NCI-H2029 (cell line): Measurements from ENCODE around the gene DDX43.
"Not testable (repeated sequence)": the region's sequence is repeated elsewhere in the genome, so short reads cannot be mapped to it uniquely, and the experiment has no call there.

Experiments
- DNase-seq: peaks from one replicate; lab custom pipeline; 2025; lab: John Stamatoyannopoulos, UW

The DDX43 gene

DNA sequence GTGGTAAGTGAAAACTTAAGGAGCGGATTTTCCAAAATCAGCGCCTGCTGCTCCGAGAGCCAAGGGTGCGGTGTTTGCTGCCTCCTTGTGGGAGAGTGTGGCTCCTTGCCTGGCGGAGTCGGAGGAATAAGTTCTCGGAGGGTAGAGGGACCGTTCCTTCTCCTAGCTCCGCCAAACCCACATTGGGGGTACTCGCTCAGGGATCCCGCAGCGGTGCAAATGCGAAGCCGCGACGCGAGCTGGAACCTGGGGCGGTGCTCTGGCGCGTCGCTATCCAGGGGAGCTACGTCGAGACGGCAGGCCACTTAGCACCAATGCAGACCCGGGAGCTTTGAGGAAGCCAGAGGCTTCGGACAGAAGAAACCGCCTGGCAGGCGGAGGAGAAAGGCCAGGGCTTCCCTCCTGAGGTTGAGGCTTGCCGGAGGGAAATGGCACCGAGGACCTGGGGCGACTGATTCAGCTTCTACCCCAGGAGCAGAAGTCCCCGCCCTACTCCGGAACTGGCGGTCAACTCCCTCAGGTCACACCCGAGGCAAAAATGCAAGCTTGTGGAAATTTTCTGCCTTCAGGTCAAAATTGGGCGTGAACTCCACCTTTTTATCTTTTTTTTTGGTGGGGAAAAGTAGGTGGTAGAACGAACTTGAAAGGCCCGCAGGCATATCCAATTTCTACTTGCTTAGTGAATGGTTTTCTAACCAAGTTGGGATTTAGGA is 5.7 kb upstream of the DDX43 start:
- DNase-seq = no peak

DNA sequence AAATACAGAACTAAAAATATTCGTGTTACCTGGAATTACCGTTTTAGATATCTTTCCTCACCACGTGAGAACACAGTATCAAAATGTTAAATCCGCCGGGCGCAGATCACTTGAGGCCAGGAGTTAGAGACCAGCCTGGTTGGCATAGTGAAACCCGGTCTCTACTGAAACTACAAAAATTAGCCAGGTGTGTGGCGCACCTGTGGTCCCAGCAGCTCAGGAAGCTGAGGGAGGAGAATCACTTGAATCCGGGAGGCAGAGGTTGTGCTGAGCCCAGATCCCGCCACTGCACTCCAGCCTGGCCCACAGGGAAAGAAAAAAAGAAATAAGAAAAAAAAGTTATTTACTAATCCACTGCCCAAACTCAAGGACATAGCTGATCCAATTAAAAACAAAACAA is 4.8 kb upstream of the DDX43 start:
- DNase-seq = no peak

GRCh38 chr6:73391675-73392074 is 3.0 kb upstream of the DDX43 start:
- no peak for DNase-seq

DNA sequence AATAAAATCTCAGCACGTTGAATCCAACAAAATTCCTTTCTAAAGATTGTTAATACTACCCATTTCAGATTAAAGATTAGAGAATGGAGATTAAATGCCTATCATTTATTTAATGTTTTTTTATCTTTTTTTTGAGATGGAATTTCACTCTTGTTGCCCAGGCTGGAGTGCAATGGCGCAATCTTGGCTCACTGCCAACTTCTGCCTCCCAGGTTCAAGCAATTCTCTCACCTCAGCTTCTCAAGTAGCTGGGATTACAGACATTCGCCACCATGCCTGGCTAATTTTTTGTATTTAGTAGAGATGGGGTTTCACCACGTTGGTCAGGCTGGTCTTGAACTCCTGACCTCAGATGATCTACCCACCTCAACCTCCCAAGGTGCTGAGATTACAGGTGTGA is 2.4 kb upstream of the DDX43 start:
- not testable (repeated sequence) for DNase-seq

GRCh38 chr6:73393278-73393677 is 1.4 kb upstream of the DDX43 start:
- DNase-seq = no peak

DNA sequence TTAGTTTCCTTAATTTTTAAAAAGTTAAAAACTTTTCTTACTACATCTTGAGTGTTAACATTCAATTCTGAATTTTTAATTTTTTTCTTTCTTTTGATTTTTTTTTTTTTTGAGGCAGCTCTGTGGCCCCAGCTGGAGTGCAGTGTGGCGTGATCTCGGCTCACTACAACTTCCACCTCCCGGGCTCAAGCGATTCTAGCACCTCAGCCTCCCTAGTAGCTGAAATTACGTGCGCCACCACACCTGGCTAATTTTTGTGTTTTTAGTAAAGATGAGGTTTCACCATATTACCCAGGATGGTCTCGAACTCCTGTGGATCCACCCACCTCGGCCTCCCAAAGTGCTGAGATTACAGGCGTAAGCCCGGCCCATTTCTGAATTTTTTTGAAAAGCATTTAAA is 1.2 kb downstream of the DDX43 start:
- DNase-seq = no peak

GRCh38 chr6:73400656-73401055 is 6.0 kb downstream of the DDX43 start:
- no peak for DNase-seq

- no peak for DNase-seq
Measured at GRCh38 chr6:73409395-73409794, 14.8 kb downstream of the DDX43 start.

DNA sequence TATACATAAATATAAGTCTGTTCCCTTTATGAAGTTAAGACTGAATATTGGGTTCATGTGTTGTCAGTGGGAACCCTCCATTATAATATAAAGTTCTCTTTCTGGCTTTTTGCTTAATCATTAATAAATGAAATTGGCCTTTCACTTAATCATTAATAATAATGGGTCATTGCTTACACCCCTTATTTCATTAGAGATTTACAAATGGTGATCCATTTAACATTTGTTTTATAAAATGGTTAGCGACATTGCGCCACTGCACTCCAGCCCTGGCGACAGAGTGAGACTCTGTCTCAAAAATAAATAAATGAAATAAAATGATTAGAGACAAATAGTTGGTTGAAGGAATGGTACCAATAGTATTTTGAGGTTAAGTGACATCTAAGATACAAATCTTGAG is 18.5 kb downstream of the DDX43 start:
- no peak for DNase-seq

DNA sequence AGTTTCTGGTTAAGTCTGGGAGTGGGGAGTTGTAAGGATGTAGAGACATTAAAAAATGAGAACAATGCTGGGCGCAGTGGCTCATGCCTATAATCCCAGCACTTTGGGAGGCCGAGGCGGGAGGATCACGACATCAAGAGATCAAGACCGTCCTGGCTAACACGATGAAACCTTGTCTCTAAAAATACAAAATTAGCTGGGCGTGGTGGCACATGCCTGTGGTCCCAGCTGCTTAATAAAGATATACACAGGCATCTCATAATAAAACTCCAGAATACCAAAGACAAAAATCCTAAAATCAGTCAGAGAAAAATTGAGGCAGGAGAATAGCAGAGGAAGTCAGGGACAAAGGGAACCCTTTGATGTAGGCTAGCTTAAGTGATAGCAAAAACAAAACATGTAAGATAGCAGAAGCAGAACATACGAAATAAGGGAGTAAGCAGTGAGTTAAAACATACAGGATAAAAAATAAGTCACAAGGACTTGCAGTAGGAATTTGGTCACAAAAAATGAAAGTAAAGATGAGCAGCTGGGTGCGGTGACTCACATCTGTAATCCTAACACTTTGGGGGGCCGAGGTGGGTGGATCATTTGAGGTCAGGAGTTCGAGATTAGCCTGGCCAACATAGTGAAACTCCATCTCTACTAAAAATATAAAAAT is 23.6 kb downstream of the DDX43 start:
- DNase-seq = no peak

DNA sequence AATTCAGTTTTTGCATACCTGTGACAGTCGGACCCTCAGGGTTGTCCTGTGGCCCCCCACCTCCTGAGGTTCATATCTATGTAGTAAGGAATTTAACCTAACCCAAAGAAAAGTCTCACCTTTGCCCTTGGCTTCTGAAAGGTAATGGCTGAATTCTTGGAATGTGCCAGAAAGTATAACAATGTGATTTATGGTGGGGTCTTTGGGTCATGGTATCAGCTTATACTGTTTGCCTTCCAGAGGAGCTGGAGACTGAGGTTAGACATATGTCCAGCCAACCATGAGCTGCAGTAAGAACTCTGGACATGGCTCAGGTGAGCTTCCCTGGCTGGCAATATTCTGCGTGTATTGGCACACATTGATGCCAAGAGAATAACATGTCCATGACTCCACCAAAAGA is 26.9 kb downstream of the DDX43 start:
- DNase-seq = no peak

GRCh38 chr6:73435236-73435635 is 40.6 kb downstream of the DDX43 start:
- no peak for DNase-seq

GRCh38 chr6:73443555-73443954 is 48.9 kb downstream of the DDX43 start:
- no peak for DNase-seq

DNA sequence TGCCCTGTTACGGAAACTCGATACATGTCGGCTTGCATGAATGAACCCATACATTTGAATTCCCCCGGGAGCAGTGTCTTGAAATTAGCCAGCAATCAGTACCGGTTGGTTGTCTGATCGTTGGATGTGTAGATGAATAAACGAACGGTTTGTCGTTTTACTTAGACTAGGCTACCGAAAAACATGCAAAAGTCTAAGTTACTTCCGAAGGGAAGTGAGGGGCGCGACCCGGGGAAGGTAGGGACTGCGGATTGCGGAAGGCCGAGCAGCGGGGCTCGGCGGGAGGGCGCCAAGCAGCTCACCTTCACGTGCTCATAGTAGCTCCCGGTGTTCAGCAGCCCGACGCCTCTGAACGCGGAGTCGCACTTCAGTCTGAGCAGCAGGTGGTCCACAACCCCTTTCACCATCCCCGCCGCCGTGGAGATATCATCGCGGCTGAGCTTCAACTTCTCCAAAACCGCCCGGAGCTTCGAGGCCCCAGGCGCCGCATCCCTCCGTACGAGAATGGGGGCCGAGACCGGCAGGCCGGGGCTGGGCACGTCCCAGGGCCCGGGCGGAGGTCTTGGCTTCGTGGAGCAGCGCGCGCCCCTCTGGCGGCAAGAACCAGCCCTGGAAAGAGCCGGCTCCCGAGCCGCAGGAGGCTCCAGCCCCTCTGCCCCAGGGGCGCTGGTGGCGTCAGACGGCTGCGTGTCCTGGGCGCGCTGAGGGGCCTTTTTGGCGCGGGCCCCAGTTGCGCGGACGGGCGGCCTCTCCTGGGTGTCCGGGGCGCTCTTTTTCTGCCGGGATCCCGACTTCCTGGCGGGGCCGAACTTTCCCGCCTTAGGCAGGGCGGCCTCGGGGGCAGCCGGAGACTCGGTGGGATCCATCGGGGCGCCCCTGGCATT is 56.8 kb downstream of the DDX43 start:
- DNase-seq = peak; percentile 36

- DNase-seq = no peak
Measured at GRCh38 chr6:73452107-73452461, 57.5 kb downstream of the DDX43 start, which contains the start of gene CGAS. Gene CGAS, minus strand, starts transcription at chr6:73452297. Its CDS starts 116 bp downstream, at chr6:73452181.

DNA sequence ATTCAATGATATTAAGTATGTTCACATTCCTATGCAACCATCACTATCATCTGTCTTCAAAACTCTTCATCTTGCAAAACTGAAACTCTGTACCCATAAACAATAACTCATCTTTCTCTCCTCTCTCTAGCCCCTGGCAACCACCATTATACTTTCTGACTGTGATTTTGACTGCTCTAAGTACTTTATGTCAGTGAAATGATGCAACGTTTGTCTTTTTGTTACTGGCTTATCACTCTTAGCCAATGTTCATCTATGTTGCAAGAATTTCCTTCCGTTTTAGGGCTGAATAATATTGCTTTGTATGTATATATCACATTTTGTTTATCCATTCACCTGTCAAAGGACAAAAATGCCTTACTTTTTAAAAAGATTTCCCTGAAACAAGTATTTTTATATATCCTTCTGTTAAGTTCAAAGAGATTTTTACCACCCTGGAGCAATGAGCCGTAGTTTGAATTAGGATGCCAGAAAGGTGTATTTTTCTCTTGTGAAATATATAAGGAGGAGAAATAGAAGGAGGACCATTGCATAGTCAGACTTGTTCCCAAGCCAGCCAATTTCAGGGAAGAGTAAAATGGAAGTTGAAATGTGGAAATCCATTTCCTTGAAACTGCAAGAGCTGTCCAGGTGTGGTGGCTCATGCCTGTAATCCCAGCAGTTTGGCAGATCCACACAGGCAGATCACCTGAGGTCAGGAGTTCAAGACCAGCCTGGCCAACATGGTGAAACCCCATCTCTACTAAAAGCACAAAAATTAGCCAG is 61.4 kb downstream of the DDX43 start:
- no peak for DNase-seq

GRCh38 chr6:73459474-73459873 is 64.8 kb downstream of the DDX43 start:
- not testable (repeated sequence) for DNase-seq

GRCh38 chr6:73460056-73460455 is 65.4 kb downstream of the DDX43 start:
- DNase-seq = no peak

GRCh38 chr6:73461537-73462350 is 67.1 kb downstream of the DDX43 start, which contains the start of gene MTO1:
Gene MTO1, plus strand, starts transcription at chr6:73461737. Its CDS starts 118 bp downstream, at chr6:73461855.
- peak; percentile 91 for DNase-seq
